HG03135 (cell line): ENCODE results near the gene DBNDD2.

Source experiments
- ATAC-seq: cut with Tn5 transposase; IDR thresholded peaks from one replicate; pipeline ENCODE4 v1.9.1; 2021; ENCODE audit warnings: mild to moderate bottlenecking, moderate library complexity; ENCODE audit not compliant: unreplicated experiment

Gene DBNDD2, protein sequence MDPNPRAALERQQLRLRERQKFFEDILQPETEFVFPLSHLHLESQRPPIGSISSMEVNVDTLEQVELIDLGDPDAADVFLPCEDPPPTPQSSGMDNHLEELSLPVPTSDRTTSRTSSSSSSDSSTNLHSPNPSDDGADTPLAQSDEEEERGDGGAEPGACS

GRCh38 chr20:45407783-45408645 lies at the start of gene DBNDD2:
TSS of gene DBNDD2 (plus strand) at chr20:45408289. CDS start at chr20:45408468, 179 bp downstream.
- ATAC-seq, result no peak

DNA sequence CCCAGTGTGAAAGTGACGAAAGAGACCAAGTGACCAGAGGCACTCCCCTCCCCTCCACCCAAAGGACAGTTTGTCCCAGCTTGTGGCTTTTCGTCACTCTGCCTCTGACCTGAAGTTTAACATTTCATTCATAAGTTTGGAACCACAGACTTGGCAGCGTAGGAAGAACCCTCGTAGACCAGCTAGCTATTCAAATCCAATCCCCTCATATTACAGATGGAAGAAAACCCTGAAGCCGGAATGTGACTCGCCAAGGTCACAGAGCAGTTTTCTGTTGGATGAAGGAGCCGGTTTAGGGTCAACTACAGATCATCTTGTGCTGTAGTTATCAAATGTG lies 49.1 kb upstream of the DBNDD2 start:
- no peak for ATAC-seq

DNA sequence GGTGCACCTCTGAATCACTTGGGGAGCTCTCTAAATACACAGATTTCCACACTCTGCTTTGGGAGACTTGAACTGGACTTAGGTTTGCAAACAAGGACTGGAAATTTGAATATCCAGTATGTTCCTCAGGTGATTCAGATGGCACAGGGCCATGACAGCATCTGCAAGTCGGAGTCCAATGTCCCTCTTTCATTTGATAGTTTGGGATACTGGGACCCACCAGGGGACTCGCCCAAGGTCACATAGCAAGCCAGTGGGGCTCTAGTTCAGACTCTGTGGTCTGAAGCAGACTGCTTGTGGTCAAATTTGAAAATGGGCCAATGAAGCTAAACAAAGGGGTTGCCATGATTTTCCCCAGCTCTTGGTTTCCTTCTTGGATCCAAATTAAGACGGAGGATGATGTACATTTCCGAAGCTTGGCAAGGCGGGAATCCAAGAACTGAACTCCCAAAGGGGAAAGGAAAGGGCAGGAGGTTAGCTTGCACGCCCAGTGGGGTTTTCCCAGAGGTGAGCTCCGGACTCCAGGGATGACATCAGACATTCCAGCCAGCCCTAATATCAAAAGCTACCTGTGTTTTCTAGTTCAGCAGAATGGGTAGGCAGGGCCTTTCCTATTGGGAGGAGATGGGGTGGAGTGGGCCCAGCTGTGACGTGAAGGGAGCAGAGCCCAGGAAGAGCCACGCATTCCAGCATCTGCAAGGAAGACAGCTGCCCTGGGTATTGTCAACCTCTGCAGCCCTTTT lies 48.5 kb upstream of the DBNDD2 start:
- no peak for ATAC-seq

DNA sequence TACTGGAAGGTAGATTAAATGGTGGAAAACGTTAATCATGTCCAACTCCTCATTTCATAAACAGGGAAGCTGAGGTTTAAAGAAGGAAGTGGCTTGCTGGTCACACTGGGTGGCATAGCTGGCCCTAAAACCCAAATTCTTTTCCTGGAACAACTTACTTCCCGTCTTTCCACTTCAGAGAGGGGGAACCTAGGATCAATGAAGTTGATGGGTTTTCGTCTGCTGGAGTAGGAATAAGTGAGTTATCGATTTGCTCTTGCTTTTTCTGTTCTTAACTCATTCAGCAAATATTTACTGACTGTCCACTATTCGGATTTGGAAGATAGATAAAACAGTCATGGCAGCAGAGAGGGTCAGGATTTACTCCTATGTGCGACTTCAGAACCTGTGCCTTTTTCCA lies 46.3 kb upstream of the DBNDD2 start:
- no peak for ATAC-seq

- peak; percentile 87 for ATAC-seq
Measured at GRCh38 chr20:45362804-45363610, 45.1 kb upstream of the DBNDD2 start, which contains the start of gene SYS1. TSS of gene SYS1 (plus strand) at chr20:45363156. CDS start at chr20:45363532, 376 bp downstream.

DNA sequence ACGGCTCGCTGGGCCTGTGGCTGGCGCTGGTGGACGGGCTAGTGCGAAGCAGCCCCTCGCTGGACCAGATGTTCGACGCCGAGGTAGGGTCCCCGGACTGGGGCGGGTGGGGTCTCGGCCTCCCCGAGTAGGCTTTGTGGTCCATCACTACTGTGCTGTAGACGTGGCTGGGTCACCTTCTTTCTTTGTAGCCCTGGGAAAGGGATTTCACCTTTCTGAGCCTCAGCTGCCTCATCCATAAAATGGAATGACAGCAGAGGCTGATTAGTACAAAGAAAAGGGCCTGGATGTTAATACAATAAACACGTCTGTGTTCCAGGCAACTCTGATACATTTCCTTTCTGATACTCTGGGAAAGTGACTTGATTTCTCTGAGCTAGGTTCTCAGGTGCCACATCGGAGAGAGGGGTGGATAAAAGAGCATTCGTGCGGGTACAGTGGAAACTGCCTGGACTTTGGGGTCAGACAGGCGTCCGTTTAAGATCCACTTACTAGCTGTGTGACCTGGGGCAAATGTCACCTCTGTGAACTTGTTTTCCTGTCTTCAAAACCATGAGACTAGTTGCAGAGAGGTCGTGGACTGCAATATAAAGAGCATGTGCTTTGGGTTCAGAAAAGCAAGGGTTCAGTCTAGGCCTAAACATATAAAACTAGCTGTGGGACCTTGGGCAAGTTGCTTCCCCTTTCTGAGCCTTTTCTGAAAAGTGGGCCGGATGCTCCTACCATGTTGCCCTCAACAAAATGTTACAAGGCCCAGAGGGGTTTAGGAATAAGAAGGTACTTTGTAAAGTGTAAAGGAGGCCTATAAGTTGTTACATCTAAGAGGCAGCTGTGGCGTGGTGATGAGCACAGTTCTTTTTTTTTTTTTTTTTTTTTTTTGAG lies 44.2 kb upstream of the DBNDD2 start:
- ATAC-seq, result no peak

GRCh38 chr20:45365444-45365970 lies 42.6 kb upstream of the DBNDD2 start:
- ATAC-seq, result no peak

DNA sequence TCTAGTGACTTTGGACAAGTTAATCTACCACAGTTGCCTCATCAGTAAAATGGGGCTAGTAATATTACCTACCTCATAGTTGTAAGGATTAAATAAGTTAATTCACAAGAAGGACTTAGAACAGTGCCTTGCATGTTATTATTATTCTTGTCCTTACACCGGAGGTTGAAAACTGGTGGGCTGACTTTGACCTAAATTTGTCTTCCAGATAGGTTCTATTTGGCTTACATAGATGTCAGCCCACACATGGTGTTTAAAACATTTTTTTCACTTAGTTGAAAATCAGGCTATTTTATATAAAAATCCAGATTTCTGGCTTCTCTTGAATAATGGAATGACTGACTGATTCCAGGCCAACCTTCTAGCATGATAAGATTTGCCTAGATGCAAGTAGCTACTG lies 41.9 kb upstream of the DBNDD2 start:
- ATAC-seq, result no peak

GRCh38 chr20:45366631-45367030 lies 41.5 kb upstream of the DBNDD2 start:
- no peak for ATAC-seq

GRCh38 chr20:45367126-45367525 lies 41.0 kb upstream of the DBNDD2 start:
- no peak for ATAC-seq

- peak; percentile 78 for ATAC-seq
Measured at GRCh38 chr20:45368221-45368980, 39.7 kb upstream of the DBNDD2 start.

GRCh38 chr20:45370571-45371160 lies 37.4 kb upstream of the DBNDD2 start:
- ATAC-seq, result no peak

DNA sequence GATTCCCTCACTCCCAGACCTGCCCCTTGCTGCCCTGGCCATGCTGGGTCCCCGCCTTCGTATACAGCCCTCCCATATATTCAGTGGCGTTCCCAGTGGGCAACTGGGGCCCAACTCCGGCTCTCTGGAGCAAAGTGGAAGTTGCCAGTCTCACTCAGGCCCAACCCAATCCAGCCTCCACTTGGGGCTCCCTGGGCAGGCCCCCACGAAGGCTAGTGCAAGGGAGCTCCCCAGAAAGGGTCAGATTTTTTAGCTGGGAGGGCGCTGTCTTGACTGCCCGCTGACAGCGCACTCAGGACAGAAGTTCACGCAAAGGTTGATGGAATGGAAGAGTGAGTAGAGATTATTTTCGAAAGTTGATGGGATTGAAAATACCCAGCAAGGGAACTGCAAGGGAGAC lies 35.8 kb upstream of the DBNDD2 start:
- ATAC-seq, result no peak

DNA sequence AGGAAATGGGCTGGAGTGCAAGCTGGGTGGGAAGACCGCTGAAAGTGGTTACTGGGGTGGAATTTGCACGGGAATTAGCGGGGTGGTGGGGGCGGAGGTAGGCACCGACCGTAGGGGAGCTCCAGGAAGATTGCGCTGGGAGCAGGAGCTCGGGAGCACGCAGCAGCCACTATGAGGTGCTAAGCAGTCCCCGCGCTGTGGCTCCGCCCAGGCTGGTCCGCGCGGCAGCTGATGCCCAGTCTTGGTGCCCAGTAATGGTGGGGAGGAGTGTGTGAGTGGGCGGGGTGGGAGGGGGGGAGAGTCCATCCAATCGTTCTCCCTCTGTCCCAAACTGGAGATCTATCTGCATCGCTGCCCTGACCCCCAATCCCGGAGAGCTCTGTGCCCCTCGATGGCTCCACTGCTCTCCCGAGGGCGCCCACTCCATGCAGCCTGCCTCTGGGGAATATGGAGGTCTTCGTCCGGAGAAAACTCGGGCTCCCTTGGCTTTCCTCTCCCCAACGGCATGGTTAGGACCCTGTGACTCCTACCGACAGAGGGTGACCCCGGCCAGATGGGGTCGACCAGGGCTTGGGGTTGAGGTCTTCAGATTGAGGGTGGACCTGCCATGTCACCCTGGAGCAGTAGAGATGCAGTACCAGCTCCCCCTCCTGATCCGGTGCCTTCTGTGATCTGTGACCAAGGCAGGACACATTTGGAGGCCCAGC lies 35.3 kb upstream of the DBNDD2 start:
- no peak for ATAC-seq

- ATAC-seq, result no peak
Measured at GRCh38 chr20:45373353-45374100, 34.6 kb upstream of the DBNDD2 start.

DNA sequence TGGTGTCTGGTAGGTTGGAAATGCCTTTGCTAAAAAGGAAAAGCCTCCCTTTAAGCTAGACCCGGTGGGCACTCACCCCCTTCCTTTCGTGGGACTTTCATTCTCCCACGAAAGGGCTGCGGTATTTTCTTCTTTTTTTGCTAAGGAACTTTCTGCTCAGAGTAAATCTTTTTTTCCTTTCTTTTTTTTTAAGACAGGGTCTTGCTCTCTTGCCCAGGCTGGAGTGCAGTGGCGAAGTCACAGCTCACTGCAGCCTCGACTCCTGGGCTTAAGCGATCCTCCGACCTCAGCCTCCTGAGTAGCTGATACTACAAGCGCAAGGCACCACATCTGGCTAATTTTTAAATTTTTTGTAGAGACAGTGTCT lies 34.0 kb upstream of the DBNDD2 start:
- ATAC-seq, result no peak

GRCh38 chr20:45374966-45375365 lies 33.1 kb upstream of the DBNDD2 start:
- ATAC-seq, result no peak
